Mesothelial cell of epicardium (in vitro differentiated cells): ENCODE data around the gene AFF3. TPM values are rescaled to one million over a fixed set of nuclear protein-coding genes. Genes with fewer than 3 reads are reported as not detected.

Experiments
- DNase-seq, 2 experiments: peaks; one replicate each; pipeline ENCODE4 v3.0.0; 2021; ENCODE audit warnings: low spot score in 2 of 2; ENCODE audit not compliant: unreplicated experiment in 2 of 2
- H3K27ac Mint-ChIP-seq: 2 replicates; pipeline ENCODE4 v1.8.0; 2021; ENCODE audit warnings: mixed read lengths
- H3K27me3 Mint-ChIP-seq: 2 replicates; pipeline ENCODE4 v1.8.0; 2021; ENCODE audit warnings: low read depth, mixed read lengths
- H3K36me3 Mint-ChIP-seq: 2 replicates; pipeline ENCODE4 v1.8.0; 2021; ENCODE audit warnings: mixed read lengths
- H3K4me1 Mint-ChIP-seq: 2 replicates; pipeline ENCODE4 v1.8.0; 2021; ENCODE audit warnings: mixed read lengths
- H3K4me3 Mint-ChIP-seq: 2 replicates; pipeline ENCODE4 v1.8.0; 2021; ENCODE audit warnings: mild to moderate bottlenecking, moderate library complexity, mixed read lengths
- H3K9me3 Mint-ChIP-seq: 2 replicates; pipeline ENCODE4 v1.8.0; 2021; ENCODE audit warnings: mixed read lengths
- total RNA-seq: library from RNA; stranded (reverse); gene quantifications from 3 replicates; pipeline ENCODE4 v1.2.1, GENCODE V29; 2021
- TF ChIP-seq, protein P1 (sequence below): fragments of 200-600 bp; sonication (generic); IDR thresholded peaks from one replicate; pipeline ENCODE4 v1.5.0; 2021; ENCODE audit warnings: antibody characterized with exemption; ENCODE audit not compliant: unreplicated experiment

Gene AFF3
- total RNA-seq, 1 donor from 2014 or later: 14.4 TPM

DNA sequence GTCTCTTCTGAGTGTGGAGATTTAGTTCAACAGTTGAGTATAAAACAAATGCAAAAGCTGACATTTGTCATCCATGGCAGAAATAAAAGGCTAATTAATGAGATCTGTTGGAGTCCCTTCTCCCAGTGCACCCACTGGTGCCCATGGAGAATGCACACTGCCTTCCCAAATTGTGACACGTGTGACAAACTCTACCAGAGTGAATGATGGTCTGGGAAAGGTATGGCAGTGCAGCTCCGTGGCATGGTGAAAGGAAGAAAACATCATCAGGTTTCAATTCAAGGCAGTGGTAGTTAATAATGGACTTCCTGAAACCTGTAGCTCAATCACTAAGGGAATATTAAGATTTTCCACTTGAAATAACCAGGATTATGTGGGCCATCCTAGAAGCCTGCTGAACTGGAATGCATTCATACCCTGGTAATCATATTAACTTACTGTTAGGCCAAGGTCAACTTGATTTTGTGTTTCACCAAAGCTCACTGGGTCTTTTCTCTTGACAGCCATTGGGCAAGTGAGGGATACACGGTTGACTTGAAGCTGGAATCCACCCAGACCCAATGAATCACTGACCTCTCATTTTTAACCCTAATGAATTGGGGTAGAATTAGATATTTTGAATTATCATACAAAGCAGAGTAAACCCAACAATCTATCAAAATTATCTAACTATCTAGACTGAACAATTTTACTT is 167.6 kb downstream of the AFF3 start:
- Mint-ChIP-seq H3K27ac (no peak overlapping the region), H3K4me1 (peaks cover 20% of the 10 kb centered on the region), H3K9me3 (no peaks in the 10 kb centered on the region), H3K27me3 (peaks cover 74% of the 10 kb centered on the region), H3K4me3 (no peak overlapping the region), H3K36me3 (no peaks in the 10 kb centered on the region)
- TF ChIP-seq, protein P1, sequence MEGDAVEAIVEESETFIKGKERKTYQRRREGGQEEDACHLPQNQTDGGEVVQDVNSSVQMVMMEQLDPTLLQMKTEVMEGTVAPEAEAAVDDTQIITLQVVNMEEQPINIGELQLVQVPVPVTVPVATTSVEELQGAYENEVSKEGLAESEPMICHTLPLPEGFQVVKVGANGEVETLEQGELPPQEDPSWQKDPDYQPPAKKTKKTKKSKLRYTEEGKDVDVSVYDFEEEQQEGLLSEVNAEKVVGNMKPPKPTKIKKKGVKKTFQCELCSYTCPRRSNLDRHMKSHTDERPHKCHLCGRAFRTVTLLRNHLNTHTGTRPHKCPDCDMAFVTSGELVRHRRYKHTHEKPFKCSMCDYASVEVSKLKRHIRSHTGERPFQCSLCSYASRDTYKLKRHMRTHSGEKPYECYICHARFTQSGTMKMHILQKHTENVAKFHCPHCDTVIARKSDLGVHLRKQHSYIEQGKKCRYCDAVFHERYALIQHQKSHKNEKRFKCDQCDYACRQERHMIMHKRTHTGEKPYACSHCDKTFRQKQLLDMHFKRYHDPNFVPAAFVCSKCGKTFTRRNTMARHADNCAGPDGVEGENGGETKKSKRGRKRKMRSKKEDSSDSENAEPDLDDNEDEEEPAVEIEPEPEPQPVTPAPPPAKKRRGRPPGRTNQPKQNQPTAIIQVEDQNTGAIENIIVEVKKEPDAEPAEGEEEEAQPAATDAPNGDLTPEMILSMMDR: no peak
- DNase-seq: no peak

DNA sequence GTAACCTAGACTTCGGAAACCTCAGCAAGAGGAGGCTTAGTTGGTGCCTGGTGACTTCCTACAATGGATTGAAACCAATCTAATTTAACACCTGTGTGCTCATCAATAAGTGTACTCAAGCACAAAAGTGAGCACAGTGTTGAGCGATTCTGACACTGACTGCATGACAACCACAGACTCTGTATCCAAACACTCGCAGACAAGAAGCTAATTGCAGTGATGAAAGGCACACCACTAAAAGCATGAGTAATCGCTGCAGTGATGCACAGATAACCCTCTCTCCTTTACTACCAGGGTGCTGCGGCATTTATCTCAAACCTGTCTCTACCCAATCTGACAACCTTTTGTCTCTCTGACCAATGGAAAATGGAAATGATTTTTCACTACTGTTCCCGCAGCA is 168.1 kb downstream of the AFF3 start:
- H3K36me3 Mint-ChIP-seq: no peaks in the 10 kb centered on the region
- TF ChIP-seq, protein P1: no peak
- no peak overlapping the region for H3K4me3 Mint-ChIP-seq
- H3K4me1 Mint-ChIP-seq: peaks cover 18% of the 10 kb centered on the region
- no peak for DNase-seq
- no peaks in the 10 kb centered on the region for H3K9me3 Mint-ChIP-seq
- H3K27me3 Mint-ChIP-seq: peaks cover 75% of the 10 kb centered on the region
- no peak overlapping the region for H3K27ac Mint-ChIP-seq

- no peak overlapping the region for H3K4me3 Mint-ChIP-seq
- no peak for DNase-seq
- no peak overlapping the region for H3K27ac Mint-ChIP-seq
Measured at GRCh38 chr2:99971326-99971900, 171.0 kb downstream of the AFF3 start.

DNA sequence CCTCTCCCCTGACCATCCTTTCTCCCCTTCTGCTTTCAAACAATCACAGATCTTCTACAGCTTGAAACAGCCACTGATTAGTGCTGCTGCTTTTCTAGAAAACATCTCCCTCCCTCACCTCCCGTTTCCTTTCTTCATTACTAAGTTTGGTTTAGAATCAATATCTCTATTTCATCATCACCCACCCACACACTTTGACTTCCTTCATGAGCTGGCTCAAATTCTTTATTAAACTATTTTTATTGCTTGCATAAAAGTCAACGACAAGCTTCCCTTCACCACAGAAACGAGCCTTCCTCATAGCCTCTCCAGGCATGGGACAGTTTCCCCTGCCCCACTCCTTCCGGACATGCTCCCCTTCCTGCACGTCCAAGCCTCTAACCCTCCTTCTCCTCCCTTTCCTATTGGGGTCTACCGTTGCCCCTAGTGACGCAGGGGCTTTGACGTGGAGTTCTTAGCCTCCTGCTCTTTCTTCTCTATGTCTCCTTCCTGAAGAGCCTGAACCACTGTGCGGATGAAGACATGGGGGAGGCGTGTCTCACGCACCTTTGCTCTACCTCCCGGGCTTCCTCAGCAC is 172.0 kb downstream of the AFF3 start:
- TF ChIP-seq, protein P1: no peak
- H3K27ac Mint-ChIP-seq: no peak overlapping the region
- peaks cover 82% of the 10 kb centered on the region for H3K27me3 Mint-ChIP-seq
- no peak for DNase-seq
- H3K4me1 Mint-ChIP-seq: peaks cover 9% of the 10 kb centered on the region
- H3K9me3 Mint-ChIP-seq: no peaks in the 10 kb centered on the region
- H3K4me3 Mint-ChIP-seq: no peak overlapping the region
- H3K36me3 Mint-ChIP-seq: no peaks in the 10 kb centered on the region

More at GRCh38 chr2:99971326-99971900, 171.0 kb downstream of the AFF3 start:
- peaks cover 83% of the 10 kb centered on the region for H3K27me3 Mint-ChIP-seq
- H3K36me3 Mint-ChIP-seq: no peaks in the 10 kb centered on the region
- H3K4me1 Mint-ChIP-seq: peaks cover 12% of the 10 kb centered on the region
- TF ChIP-seq, protein P1: no peak
- no peaks in the 10 kb centered on the region for H3K9me3 Mint-ChIP-seq

DNA sequence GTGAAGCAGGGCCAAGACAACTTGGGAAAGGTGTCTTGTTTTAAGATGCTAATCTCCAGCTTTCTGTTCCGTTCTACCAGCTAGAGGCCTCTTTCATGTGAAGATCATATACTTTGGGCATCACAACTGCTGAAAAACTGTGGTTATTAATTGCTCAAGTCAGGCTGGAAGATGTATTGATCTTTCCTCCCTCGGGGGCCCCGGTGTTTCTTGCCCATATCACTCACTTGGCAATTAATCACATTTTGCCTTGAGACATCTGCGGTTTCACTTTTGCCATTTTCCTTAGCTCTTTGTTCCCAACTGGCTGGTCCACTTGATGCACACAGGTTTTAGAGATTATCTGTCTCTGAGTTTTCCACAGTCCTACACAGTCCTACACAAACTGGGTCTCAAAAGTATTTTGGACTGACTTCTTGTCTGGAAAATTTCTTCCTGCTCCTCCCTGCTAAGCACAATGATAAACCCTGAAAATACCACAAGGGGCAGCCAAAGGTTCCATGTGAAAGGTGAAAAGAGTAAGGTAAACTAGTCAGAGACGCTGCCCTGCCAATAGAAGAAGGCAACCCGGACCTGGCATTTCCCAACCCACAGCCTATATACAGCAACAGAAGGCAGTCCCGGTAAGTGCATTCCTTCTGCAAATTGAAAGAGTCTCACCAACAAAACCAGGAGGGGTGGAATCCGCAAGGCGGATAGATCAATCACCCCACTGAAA is 181.0 kb downstream of the AFF3 start:
- peaks cover 18% of the 10 kb centered on the region for H3K4me1 Mint-ChIP-seq
- TF ChIP-seq, protein P1: no peak
- H3K9me3 Mint-ChIP-seq: peaks cover 3% of the 10 kb centered on the region
- H3K27ac Mint-ChIP-seq: no peak overlapping the region
- peaks cover 70% of the 10 kb centered on the region for H3K27me3 Mint-ChIP-seq
- H3K4me3 Mint-ChIP-seq: no peak overlapping the region
- H3K36me3 Mint-ChIP-seq: no peaks in the 10 kb centered on the region
- DNase-seq: no peak
